ENCODE results near the gene ITIH6.

DNA sequence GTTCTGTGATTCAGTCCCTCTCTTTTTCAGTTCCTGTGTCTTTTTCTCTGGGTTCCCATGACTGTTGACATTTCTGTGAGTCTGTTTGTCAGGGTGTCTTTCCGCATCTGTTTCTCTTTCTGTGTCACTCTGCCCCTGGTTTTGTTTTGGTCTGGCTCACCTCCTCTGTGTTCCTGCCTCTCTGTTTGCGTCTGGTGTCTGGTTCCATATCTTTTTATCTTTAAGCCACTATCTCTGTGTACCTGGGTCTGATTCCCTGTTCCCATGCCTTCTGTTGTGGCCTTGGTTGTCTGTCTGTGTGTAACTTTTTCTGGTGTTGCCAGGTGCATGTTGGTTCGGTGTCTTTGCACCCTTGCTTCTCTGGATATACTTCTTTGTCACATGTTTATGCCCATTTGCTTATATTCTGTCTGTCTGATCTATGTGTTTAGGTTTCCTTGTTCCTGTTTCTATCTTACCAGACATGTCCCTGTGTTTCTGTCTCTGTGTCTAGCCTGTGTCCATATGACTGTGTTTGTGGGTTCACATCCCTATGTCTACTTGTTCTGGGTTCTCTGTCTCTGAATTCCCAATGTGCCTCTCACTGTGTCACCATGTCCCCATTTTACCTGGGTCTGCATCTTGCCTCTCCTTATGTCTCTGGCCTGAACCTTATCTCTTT, 50.2 kb downstream of the ITIH6 start:
- TF ChIP-seq, protein P1, sequence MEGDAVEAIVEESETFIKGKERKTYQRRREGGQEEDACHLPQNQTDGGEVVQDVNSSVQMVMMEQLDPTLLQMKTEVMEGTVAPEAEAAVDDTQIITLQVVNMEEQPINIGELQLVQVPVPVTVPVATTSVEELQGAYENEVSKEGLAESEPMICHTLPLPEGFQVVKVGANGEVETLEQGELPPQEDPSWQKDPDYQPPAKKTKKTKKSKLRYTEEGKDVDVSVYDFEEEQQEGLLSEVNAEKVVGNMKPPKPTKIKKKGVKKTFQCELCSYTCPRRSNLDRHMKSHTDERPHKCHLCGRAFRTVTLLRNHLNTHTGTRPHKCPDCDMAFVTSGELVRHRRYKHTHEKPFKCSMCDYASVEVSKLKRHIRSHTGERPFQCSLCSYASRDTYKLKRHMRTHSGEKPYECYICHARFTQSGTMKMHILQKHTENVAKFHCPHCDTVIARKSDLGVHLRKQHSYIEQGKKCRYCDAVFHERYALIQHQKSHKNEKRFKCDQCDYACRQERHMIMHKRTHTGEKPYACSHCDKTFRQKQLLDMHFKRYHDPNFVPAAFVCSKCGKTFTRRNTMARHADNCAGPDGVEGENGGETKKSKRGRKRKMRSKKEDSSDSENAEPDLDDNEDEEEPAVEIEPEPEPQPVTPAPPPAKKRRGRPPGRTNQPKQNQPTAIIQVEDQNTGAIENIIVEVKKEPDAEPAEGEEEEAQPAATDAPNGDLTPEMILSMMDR (IDR thresholded peaks at IDR 0.05; ENCODE audit: low read length), result no peak
- TF ChIP-seq EZH2 (IDR thresholded peaks at IDR 0.05; ENCODE audit: borderline replicate concordance, low read length), result no peak

All from OCI-LY1 (cell line).